Nephron (organoid): ENCODE data around the gene ADI1.
A peak's percentile ranks its signal among the peaks of the same experiment; 100 is the strongest.

ENCODE experiments used
- H3K27ac Mint-ChIP-seq, 3 experiments: 2 replicates each; pipeline ENCODE4 v1.8.0; 2020; ENCODE audit warnings: mixed read lengths in 3 of 3, mild to moderate bottlenecking in 2 of 3, moderate library complexity in 1 of 3
- H3K27me3 Mint-ChIP-seq: 2 replicates; pipeline ENCODE4 v1.8.0; 2021; ENCODE audit warnings: low read depth, mild to moderate bottlenecking, moderate library complexity, mixed read lengths
- H3K36me3 Mint-ChIP-seq: 2 replicates; pipeline ENCODE4 v1.8.0; 2020; ENCODE audit warnings: low read depth, mixed read lengths
- H3K4me1 Mint-ChIP-seq: 2 replicates; pipeline ENCODE4 v1.8.0; 2020; ENCODE audit warnings: mixed read lengths
- H3K4me3 Mint-ChIP-seq, 3 experiments: 2 replicates each; pipeline ENCODE4 v1.8.0; 2020; ENCODE audit warnings: mild to moderate bottlenecking in 3 of 3, mixed read lengths in 3 of 3, moderate library complexity in 2 of 3
- H3K9me3 Mint-ChIP-seq: 2 replicates; pipeline ENCODE4 v1.8.0; 2020; ENCODE audit warnings: mixed read lengths
- CTCF ChIP-seq, 3 experiments: fragments of 200-600 bp; sonication (generic); IDR thresholded peaks; one replicate each; pipeline ENCODE4 v1.5.0; 2021; ENCODE audit warnings: antibody characterized with exemption in 3 of 3; ENCODE audit not compliant: unreplicated experiment in 3 of 3

The ADI1 gene

GRCh38 chr2:3463186-3463835 is 56.0 kb downstream of the ADI1 start:
- H3K27ac Mint-ChIP-seq, result peak overlapping the region; percentile 58 to 80 (median 63)
- no peak for TF ChIP-seq CTCF (IDR thresholded peaks at IDR 0.05; ENCODE audit: unreplicated experiment in 3 of 3)
- H3K36me3 Mint-ChIP-seq, result peaks cover 19% of the 10 kb centered on the region
- H3K4me3 Mint-ChIP-seq, result no peak overlapping the region
- H3K4me1 Mint-ChIP-seq, result peaks cover 35% of the 10 kb centered on the region
- H3K27me3 Mint-ChIP-seq, result no peaks in the 10 kb centered on the region
- no peaks in the 10 kb centered on the region for H3K9me3 Mint-ChIP-seq

GRCh38 chr2:3462493-3463104 is 56.7 kb downstream of the ADI1 start:
- Mint-ChIP-seq H3K36me3 (peaks cover 14% of the 10 kb centered on the region), H3K27ac (peak overlapping the region; percentile 58 to 80 (median 72)), H3K4me1 (peaks cover 31% of the 10 kb centered on the region), H3K9me3 (no peaks in the 10 kb centered on the region), H3K4me3 (no peak overlapping the region), H3K27me3 (no peaks in the 10 kb centered on the region)
- TF ChIP-seq CTCF (IDR thresholded peaks at IDR 0.05; ENCODE audit: unreplicated experiment in 3 of 3), result no peak

- peak; percentile 94 to 98 (median 96) for TF ChIP-seq CTCF (IDR thresholded peaks at IDR 0.05; ENCODE audit: unreplicated experiment in 3 of 3)
- Mint-ChIP-seq H3K27me3 (no peaks in the 10 kb centered on the region), H3K36me3 (peaks cover 9% of the 10 kb centered on the region), H3K9me3 (no peaks in the 10 kb centered on the region), H3K27ac (peak overlapping the region; percentile 72 to 86 (median 76)), H3K4me1 (peaks cover 31% of the 10 kb centered on the region), H3K4me3 (no peak overlapping the region)
Measured at GRCh38 chr2:3461801-3462492, 57.4 kb downstream of the ADI1 start.

GRCh38 chr2:3460831-3461800 is 58.2 kb downstream of the ADI1 start:
- Mint-ChIP-seq H3K4me1 (peaks cover 31% of the 10 kb centered on the region), H3K27me3 (no peaks in the 10 kb centered on the region), H3K36me3 (peaks cover 11% of the 10 kb centered on the region), H3K9me3 (no peaks in the 10 kb centered on the region), H3K4me3 (no peak overlapping the region), H3K27ac (peak overlapping the region in 1 of 3 experiments; percentile 75)
- no peak for TF ChIP-seq CTCF (IDR thresholded peaks at IDR 0.05; ENCODE audit: unreplicated experiment in 3 of 3)

GRCh38 chr2:3460156-3460555 is 59.2 kb downstream of the ADI1 start:
- H3K27me3 Mint-ChIP-seq, result no peaks in the 10 kb centered on the region
- H3K36me3 Mint-ChIP-seq, result peaks cover 21% of the 10 kb centered on the region
- H3K27ac Mint-ChIP-seq, result no peak overlapping the region
- TF ChIP-seq CTCF (IDR thresholded peaks at IDR 0.05; ENCODE audit: unreplicated experiment in 3 of 3), result no peak
- H3K4me3 Mint-ChIP-seq, result no peak overlapping the region
- H3K9me3 Mint-ChIP-seq, result no peaks in the 10 kb centered on the region
- H3K4me1 Mint-ChIP-seq, result peaks cover 31% of the 10 kb centered on the region
